ENCODE measurements around the gene MRPL39. TPM values are rescaled to one million over a fixed set of nuclear protein-coding genes. Genes with fewer than 3 reads are reported as not detected.

MRPL39 gene
- total RNA-seq, 4 donors from 2014 or later: 16.1 to 23.0 (median 19.9) TPM

GRCh38 chr21:25560271-25560685, 47.0 kb downstream of the MRPL39 start:
- Histone ChIP-seq H3K4me3 (replicated peaks in 1 of 3) (no peak overlapping the region), H3K9me3 (no peaks in the 10 kb centered on the region), H3K36me3 (no peaks in the 10 kb centered on the region), H3K27me3 (no peaks in the 10 kb centered on the region), H3K4me1 (peaks cover 0 to 9% of the 10 kb centered on the region in 2 donors), H3K27ac (no peak overlapping the region)
- 88% methylated on average over 4 of the region's 4 CpGs for WGBS, 2 donors
- DNase-seq: no peak
- intact Hi-C loops (cut with DNase I): no loop called here
- TF ChIP-seq POLR2A (IDR thresholded peaks at IDR 0.05) (no peak), CTCF (IDR thresholded peaks at IDR 0.05) (no peak)

GRCh38 chr21:25559746-25560145, 47.5 kb downstream of the MRPL39 start:
- WGBS, 2 donors: 70 to 82% methylated on average over 1 of the region's 1 CpG

GRCh38 chr21:25558123-25558522, 49.2 kb downstream of the MRPL39 start:
- Histone ChIP-seq H3K36me3 (no peaks in the 10 kb centered on the region), H3K9me3 (no peaks in the 10 kb centered on the region), H3K27me3 (no peaks in the 10 kb centered on the region), H3K27ac (no peak overlapping the region), H3K4me1 (peaks cover 0 to 9% of the 10 kb centered on the region in 2 donors), H3K4me3 (replicated peaks in 1 of 3) (no peak overlapping the region)
- no peak for DNase-seq
- WGBS, 2 donors: 82 to 86% methylated on average over 2 of the region's 2 CpGs
- intact Hi-C loops (cut with DNase I): loop anchor here (10.0 kb wide), 1 partner anchor 123 kb away; no protein-coding TSS in a partner anchor
- TF ChIP-seq POLR2A (IDR thresholded peaks at IDR 0.05) (no peak), CTCF (IDR thresholded peaks at IDR 0.05) (no peak)

More at GRCh38 chr21:25559746-25560145, 47.5 kb downstream of the MRPL39 start:
- no peak for DNase-seq
- Histone ChIP-seq H3K4me3 (replicated peaks in 1 of 3) (no peak overlapping the region), H3K27me3 (no peaks in the 10 kb centered on the region), H3K27ac (no peak overlapping the region), H3K36me3 (no peaks in the 10 kb centered on the region), H3K9me3 (no peaks in the 10 kb centered on the region), H3K4me1 (peaks cover 0 to 9% of the 10 kb centered on the region in 2 donors)
- TF ChIP-seq CTCF (IDR thresholded peaks at IDR 0.05) (no peak), POLR2A (IDR thresholded peaks at IDR 0.05) (no peak)
- intact Hi-C loops (cut with DNase I): loop anchor here (10.0 kb wide), 1 partner anchor 125 kb away; no protein-coding TSS in a partner anchor

GRCh38 chr21:25557180-25557579, 50.1 kb downstream of the MRPL39 start:
- no peak overlapping the region for H3K27ac ChIP-seq
- no peaks in the 10 kb centered on the region for H3K36me3 ChIP-seq
- WGBS, 2 donors: 91 to 95% methylated on average over 1 of the region's 1 CpG
- no peak overlapping the region for H3K4me3 ChIP-seq (replicated peaks in 1 of 3)
- no peaks in the 10 kb centered on the region for H3K9me3 ChIP-seq
- DNase-seq: no peak
- H3K27me3 ChIP-seq: no peaks in the 10 kb centered on the region
- TF ChIP-seq POLR2A (IDR thresholded peaks at IDR 0.05): no peak
- no peak for TF ChIP-seq CTCF (IDR thresholded peaks at IDR 0.05)
- H3K4me1 ChIP-seq: peaks cover 0 to 4% of the 10 kb centered on the region in 2 donors
- intact Hi-C loops (cut with DNase I): loop anchor here (10.0 kb wide), 1 partner anchor 122 kb away; no protein-coding TSS in a partner anchor

GRCh38 chr21:25556091-25556490, 51.2 kb downstream of the MRPL39 start:
- intact Hi-C loops (cut with DNase I): loop anchor here (10.0 kb wide), 1 partner anchor 121 kb away; no protein-coding TSS in a partner anchor
- no peak overlapping the region for H3K27ac ChIP-seq

More at GRCh38 chr21:25556091-25556490, 51.2 kb downstream of the MRPL39 start:
- H3K27me3 ChIP-seq: no peaks in the 10 kb centered on the region
- H3K4me3 ChIP-seq (replicated peaks in 1 of 3): no peak overlapping the region
- TF ChIP-seq POLR2A (IDR thresholded peaks at IDR 0.05) (no peak), CTCF (IDR thresholded peaks at IDR 0.05) (no peak)
- peaks cover 0 to 4% of the 10 kb centered on the region in 2 donors for H3K4me1 ChIP-seq
- no peak for DNase-seq
- H3K36me3 ChIP-seq: no peaks in the 10 kb centered on the region
- H3K9me3 ChIP-seq: no peaks in the 10 kb centered on the region
